Tongue (tissue), 2 donors: ENCODE data around the gene GOLGA2. TPM values are rescaled to one million over a fixed set of nuclear protein-coding genes. Genes with fewer than 3 reads are reported as not detected.

Experiments used
- DNase-seq: peaks from one replicate; pipeline ENCODE4 v3.0.0-alpha.2; 2015
- total RNA-seq: library from RNA; depleted of rRNA; stranded (reverse); fragments of >200 nt; gene quantifications from one replicate; pipeline ENCODE4 v1.2.3, GENCODE V29; 2014

The GOLGA2 gene
- total RNA-seq, 1 donor from 2014 or later = 134 TPM

DNA sequence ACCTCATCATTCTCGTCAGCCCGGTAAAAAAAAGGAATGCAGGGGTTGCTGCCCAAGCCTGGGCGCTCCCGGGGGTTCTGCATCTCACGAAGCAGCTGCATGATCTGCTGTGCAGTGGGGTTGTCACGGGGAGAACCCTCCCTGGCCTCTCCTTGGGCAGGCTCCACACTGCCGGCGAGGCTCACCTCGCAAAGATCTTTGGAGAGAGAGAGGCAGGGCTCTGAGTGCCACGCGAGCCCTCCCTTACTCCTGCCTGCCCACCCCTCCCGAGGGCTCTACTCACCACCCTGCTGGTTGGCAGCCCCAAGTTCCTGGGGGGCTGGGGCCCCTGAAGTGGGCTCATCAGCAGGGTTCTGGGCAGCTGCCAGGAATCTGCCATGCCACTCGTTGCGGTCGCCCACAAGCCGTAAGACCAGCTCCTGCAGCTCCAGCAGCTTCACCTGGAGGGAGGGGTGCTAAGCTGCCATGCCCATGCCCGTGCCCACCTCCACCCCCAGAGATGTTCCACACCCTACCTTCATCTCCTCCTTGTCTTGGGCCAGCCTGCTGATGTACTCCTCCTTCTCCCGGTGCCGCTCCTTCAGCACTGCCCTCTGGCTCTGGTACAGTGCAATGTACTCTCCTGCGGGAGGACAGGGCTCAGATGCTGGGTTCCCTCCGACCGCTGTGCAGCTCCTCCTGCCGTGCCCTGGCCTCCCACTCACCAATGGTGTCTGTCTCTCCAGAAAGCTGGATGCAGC, 18.6 kb downstream of the GOLGA2 start:
- DNase-seq = no peak

DNA sequence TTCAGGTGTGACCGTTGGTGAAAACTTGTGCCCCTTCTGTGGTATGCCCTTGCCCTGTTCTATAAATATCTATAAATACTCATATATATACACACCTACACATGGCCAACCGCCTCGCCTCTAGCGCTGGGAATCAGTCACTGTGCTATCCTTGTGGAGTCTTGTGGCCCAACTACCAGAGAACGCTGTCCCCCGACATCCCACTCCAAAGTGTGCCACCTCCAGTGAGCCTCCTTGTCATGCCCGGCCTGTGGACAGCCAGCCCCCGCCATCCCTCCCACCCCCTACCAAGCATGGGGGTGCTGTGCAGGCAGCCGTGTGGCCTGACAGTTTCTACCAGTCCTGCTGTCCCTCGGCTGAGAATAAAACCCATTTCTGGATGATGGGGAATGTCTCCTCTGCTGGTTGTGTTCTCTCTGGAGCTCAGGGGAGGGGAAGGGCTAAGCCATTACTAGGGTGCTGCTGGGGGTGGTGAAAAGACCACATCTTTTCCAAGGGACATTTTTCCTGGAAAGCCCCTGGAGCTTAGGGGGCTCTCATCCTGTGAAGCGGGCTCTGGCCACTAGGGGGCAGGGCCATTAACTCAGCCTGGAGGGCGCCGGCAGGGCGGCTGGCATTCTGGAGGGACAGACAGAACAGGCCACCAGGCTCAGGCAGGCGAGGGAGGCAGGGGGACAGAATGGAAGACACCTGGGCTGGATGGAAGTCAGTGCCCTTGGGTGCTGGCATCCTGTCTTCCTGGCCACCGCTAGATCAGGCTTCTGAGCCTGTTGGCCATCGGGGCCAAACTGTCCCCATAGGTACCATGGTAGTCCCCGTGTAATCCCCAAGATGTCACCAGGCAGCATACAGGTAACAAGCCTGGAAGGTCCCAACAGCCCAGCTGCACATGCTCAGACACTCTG, 20.7 kb downstream of the GOLGA2 start:
- peak; percentile 79 for DNase-seq

DNA sequence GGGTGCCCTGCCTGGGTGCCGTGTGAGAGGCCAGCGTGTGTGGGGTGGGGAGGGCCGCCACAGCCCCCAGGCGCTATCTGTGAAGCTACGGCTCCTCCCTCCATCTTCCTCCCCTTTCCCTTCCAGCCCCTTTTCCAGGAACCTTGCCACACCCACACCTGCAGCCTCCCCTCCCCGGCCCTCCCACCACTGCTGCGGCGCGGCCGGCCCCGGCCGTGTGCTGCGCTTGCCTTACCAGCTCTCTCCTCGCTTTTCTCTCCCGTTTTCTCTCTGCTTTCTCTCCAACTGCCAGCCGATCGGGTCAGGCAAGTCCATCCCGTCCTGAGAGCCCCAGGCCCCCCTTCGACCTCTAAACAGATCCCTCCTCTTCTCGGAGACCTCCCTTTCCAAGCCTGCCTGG, 21.4 kb downstream of the GOLGA2 start:
- DNase-seq = no peak

DNA sequence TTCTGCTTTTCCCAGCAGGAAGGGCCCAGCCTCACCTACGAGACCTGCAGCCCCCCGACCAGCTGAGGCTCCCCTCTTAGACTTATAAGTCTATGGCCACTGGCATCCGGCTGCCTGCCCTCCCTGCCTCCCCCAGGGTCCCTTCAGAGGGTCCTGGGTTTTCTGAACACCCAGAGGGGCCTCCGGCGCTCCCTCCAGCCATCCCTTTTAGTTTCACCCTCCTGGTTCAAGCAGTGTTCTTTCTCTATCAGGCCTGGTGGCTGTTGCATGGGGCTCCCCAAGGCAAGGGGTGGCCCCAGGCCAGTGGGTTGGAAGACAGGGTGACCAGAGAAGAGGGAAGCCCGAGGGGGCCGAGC, 21.8 kb downstream of the GOLGA2 start:
- no peak for DNase-seq

- DNase-seq = no peak
Measured at GRCh38 chr9:128253140-128253990, 22.4 kb downstream of the GOLGA2 start.

- no peak for DNase-seq
Measured at GRCh38 chr9:128252317-128253139, 23.3 kb downstream of the GOLGA2 start.

GRCh38 chr9:128251732-128252100, 24.1 kb downstream of the GOLGA2 start:
- no peak for DNase-seq

DNA sequence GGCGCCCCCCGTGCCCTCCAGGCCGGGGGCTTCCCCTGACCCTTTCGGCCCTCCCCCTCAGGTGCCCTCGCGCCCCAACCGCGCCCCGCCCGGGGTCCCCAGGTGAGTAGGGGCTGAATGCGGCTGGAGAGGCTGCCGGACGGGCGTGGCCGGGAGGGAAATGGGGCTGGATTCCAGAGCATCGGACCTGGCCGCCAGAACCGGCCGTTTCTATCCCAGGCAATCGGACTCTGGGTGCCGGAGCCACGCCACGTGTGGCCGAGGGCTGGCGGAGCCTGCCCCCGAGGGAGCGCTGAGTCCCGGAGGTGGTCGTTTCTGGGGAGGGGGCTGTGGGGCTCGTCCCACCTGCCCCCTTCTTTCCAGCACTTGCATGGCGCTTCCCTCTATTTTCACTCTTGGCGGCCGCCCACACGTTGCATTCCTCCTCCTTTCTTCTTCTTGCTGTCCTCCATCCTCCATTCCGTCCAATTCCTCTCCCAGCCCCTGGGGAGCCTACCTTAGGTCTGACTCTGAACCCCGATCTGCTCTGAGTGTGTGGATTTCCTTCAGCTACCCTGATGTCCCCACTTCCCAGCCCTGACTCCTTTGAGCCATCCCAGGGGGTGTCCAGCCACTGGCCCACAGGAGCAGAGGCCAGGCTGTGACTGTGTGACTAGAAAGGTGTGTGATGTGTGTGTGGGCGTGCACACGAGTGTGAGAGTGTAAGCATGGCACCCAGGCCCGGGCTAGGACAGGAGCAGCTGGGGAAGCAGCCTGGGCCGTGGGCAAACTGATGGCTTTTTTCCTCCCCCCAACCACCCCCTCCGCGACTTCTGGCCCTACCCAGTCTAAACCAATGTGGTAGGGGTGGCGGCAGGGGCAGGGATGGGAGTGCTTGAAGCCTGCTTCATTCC, 24.7 kb downstream of the GOLGA2 start:
- no peak for DNase-seq

DNA sequence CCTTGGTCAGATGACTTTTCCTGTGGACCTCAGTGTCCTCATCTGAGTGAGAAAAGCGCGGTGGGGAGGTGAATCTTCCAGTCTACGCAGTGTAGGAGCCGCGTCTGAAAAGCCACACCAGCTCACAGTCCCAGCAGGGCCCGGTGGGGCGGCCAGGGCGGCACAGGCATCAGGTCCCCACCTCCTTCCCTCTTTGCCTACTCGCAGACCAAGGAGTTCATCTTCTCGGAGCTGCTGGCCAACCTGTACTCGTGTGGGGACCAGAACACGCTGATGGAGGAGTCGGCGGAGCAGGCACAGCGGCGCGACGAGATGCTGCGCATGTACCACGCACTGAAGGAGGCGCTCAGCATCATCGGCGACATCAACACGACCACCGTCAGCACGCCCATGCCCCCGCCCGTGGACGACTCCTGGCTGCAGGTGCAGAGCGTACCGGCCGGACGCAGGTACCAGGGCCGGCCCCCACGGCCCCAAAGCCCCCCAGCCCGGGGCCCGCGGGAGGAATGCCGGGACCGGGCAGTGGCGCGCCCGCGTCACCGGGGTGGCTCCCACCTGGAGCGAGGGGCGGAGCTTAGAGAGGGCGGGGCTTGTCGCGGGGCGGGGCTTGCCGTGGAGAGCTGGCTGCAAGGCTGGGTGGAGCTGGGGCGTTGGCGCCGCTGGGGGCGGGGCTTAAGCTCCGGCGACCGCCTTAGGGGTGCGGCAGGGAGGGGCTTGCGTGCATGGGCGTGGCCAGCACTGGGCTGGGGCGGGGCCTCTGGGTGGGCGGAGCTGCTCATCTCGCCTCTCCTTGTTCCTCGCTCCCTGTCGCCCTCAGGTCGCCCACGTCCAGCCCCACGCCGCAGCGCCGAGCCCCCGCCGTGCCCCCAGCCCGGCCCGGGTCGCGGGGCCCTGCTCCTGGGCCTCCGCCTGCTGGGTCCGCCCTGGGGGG, 25.6 kb downstream of the GOLGA2 start:
- peak; percentile 87 for DNase-seq

- no peak for DNase-seq
Measured at GRCh38 chr9:128249558-128249907, 26.3 kb downstream of the GOLGA2 start.

- DNase-seq = peak; percentile 63
Measured at GRCh38 chr9:128247226-128247803, 28.5 kb downstream of the GOLGA2 start.

- no peak for DNase-seq
Measured at GRCh38 chr9:128246471-128246870, 29.3 kb downstream of the GOLGA2 start.

GRCh38 chr9:128245421-128246151, 30.2 kb downstream of the GOLGA2 start:
- peak; percentile 87 for DNase-seq

GRCh38 chr9:128244837-128245231, 31.0 kb downstream of the GOLGA2 start:
- DNase-seq = peak; percentile 96

GRCh38 chr9:128244091-128244836, 31.5 kb downstream of the GOLGA2 start:
- DNase-seq = no peak

GRCh38 chr9:128243215-128244018, 32.4 kb downstream of the GOLGA2 start:
- DNase-seq = peak; percentile 84

- DNase-seq = no peak
Measured at GRCh38 chr9:128242828-128243214, 33.0 kb downstream of the GOLGA2 start.
